LoVo (cell line): ENCODE data around the gene OR4X1.
"Not testable (repeated sequence)": the region's sequence is repeated elsewhere in the genome, so short reads cannot be mapped to it uniquely, and the experiment has no call there.

ENCODE experiments used
- DNase-seq: peaks from one replicate; pipeline ENCODE4 v3.0.0-alpha.2; 2016; ENCODE audit warnings: low spot score

Gene OR4X1

GRCh38 chr11:48263423-48263911, at the start of gene OR4X1:
Gene OR4X1, plus strand, starts transcription at chr11:48263861. Its CDS starts 0 bp downstream, at chr11:48263861.
- no peak for DNase-seq

GRCh38 chr11:48216510-48216909, 47.2 kb upstream of the OR4X1 start, which contains the start of gene OR4B1:
Gene OR4B1, plus strand, starts transcription at chr11:48216810. Its CDS starts 0 bp downstream, at chr11:48216810.
- no peak for DNase-seq

- DNase-seq, result no peak
These were observed 34.9 kb upstream of the OR4X1 start for GRCh38 chr11:48228761-48229160.

GRCh38 chr11:48230057-48230456, 33.6 kb upstream of the OR4X1 start:
- not testable (repeated sequence) for DNase-seq

GRCh38 chr11:48237727-48238126, 25.9 kb upstream of the OR4X1 start:
- DNase-seq, result no peak

GRCh38 chr11:48242501-48242900, 21.2 kb upstream of the OR4X1 start:
- no peak for DNase-seq

GRCh38 chr11:48244804-48245203, 18.9 kb upstream of the OR4X1 start, which contains the start of gene OR4X2:
Gene OR4X2, plus strand, starts transcription at chr11:48245104. Its CDS starts 0 bp downstream, at chr11:48245104.
- no peak for DNase-seq

- DNase-seq, result no peak
These were observed 14.8 kb upstream of the OR4X1 start for GRCh38 chr11:48248902-48249301.

GRCh38 chr11:48261600-48261999, 2.1 kb upstream of the OR4X1 start:
- no peak for DNase-seq

GRCh38 chr11:48270621-48271020, 7.0 kb downstream of the OR4X1 start:
- DNase-seq, result no peak

GRCh38 chr11:48272606-48273005, 8.9 kb downstream of the OR4X1 start:
- no peak for DNase-seq

GRCh38 chr11:48305923-48306322, 42.3 kb downstream of the OR4X1 start, which contains the start of gene OR4S1:
Gene OR4S1, plus strand, starts transcription at chr11:48306223. Its CDS starts 0 bp downstream, at chr11:48306223.
- DNase-seq, result no peak

GRCh38 chr11:48307760-48308386, 44.2 kb downstream of the OR4X1 start:
- peak; percentile 70 for DNase-seq

GRCh38 chr11:48313590-48313989, 49.9 kb downstream of the OR4X1 start:
- not testable (repeated sequence) for DNase-seq
